Mesothelial cell of epicardium (in vitro differentiated cells): ENCODE data around the gene AFF3. TPM values are rescaled to one million over a fixed set of nuclear protein-coding genes. Genes with fewer than 3 reads are reported as not detected.
"Not testable (repeated sequence)": the region's sequence is repeated elsewhere in the genome, so short reads cannot be mapped to it uniquely, and the experiment has no call there.

ENCODE experiments used
- DNase-seq, 2 experiments: peaks; one replicate each; pipeline ENCODE4 v3.0.0; 2021; ENCODE audit warnings: low spot score in 2 of 2; ENCODE audit not compliant: unreplicated experiment in 2 of 2
- H3K27ac Mint-ChIP-seq: 2 replicates; pipeline ENCODE4 v1.8.0; 2021; ENCODE audit warnings: mixed read lengths
- H3K27me3 Mint-ChIP-seq: 2 replicates; pipeline ENCODE4 v1.8.0; 2021; ENCODE audit warnings: low read depth, mixed read lengths
- H3K36me3 Mint-ChIP-seq: 2 replicates; pipeline ENCODE4 v1.8.0; 2021; ENCODE audit warnings: mixed read lengths
- H3K4me1 Mint-ChIP-seq: 2 replicates; pipeline ENCODE4 v1.8.0; 2021; ENCODE audit warnings: mixed read lengths
- H3K4me3 Mint-ChIP-seq: 2 replicates; pipeline ENCODE4 v1.8.0; 2021; ENCODE audit warnings: mild to moderate bottlenecking, moderate library complexity, mixed read lengths
- H3K9me3 Mint-ChIP-seq: 2 replicates; pipeline ENCODE4 v1.8.0; 2021; ENCODE audit warnings: mixed read lengths
- total RNA-seq: library from RNA; stranded (reverse); gene quantifications from 3 replicates; pipeline ENCODE4 v1.2.1, GENCODE V29; 2021
- TF ChIP-seq, protein P1 (sequence below): fragments of 200-600 bp; sonication (generic); IDR thresholded peaks from one replicate; pipeline ENCODE4 v1.5.0; 2021; ENCODE audit warnings: antibody characterized with exemption; ENCODE audit not compliant: unreplicated experiment

The AFF3 gene
- total RNA-seq, 1 donor from 2014 or later = 14.4 TPM

DNA sequence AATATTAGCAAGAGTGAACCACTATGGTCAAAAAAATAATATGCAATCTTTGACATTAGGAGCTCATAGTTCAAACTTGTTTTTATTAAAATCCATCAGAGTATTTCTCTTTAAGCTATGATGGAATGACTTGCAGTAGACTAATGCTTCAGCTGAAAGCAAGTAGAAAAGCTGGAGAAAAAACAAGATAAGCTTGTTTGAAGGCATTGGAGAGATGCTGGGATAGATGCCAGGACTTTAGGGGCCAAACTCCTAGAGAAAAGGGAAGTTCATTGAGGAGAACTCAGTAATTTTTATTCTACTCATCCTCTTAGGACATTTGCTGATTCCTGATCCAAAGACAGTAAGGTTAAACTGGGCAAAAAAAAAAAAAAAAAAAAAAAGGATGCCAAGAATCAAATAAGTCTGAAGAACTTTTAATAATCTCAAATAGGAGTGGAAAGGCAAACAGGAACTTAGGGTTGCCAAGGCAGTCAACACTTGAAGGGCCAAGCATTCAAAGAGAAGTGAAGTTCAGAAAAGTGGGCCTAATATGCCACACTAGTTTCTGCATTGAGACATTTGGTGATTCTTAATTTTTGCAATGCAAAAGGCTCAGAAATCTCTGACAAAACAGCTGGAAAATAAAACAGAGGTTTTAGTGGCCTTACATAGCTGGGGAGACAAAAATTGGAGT is 19.7 kb upstream of the AFF3 start:
- H3K27ac Mint-ChIP-seq = no peak overlapping the region
- TF ChIP-seq, protein P1, sequence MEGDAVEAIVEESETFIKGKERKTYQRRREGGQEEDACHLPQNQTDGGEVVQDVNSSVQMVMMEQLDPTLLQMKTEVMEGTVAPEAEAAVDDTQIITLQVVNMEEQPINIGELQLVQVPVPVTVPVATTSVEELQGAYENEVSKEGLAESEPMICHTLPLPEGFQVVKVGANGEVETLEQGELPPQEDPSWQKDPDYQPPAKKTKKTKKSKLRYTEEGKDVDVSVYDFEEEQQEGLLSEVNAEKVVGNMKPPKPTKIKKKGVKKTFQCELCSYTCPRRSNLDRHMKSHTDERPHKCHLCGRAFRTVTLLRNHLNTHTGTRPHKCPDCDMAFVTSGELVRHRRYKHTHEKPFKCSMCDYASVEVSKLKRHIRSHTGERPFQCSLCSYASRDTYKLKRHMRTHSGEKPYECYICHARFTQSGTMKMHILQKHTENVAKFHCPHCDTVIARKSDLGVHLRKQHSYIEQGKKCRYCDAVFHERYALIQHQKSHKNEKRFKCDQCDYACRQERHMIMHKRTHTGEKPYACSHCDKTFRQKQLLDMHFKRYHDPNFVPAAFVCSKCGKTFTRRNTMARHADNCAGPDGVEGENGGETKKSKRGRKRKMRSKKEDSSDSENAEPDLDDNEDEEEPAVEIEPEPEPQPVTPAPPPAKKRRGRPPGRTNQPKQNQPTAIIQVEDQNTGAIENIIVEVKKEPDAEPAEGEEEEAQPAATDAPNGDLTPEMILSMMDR = no peak
- H3K4me1 Mint-ChIP-seq = no peaks in the 10 kb centered on the region

DNA sequence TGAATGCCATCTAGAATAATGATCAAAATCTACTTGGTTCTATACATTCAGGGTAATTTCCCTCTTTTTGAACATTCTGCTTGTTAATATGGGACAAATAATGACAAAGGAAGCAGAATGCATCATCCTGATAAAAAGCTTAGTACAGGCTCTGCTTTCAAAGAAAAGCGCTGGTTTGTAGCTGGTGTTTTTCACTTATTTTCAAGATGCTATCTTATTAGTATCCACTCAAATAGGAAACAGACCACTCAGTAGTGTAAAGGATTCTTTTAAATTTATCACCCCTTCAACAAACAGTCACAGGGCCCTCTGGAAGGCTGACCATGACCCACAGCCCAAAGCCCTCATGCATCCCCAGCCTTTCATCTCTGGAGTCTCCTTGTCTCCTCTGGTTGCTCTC is 18.0 kb upstream of the AFF3 start:
- TF ChIP-seq, protein P1 = no peak
- peaks cover 2% of the 10 kb centered on the region for H3K27me3 Mint-ChIP-seq
- no peak overlapping the region for H3K27ac Mint-ChIP-seq
- peaks cover 39% of the 10 kb centered on the region for H3K9me3 Mint-ChIP-seq
- DNase-seq = no peak
- no peaks in the 10 kb centered on the region for H3K4me1 Mint-ChIP-seq
- H3K36me3 Mint-ChIP-seq = peaks cover 2% of the 10 kb centered on the region
- no peak overlapping the region for H3K4me3 Mint-ChIP-seq

More for the DNA sequence above, 19.7 kb upstream of the AFF3 start:
- peaks cover 40% of the 10 kb centered on the region for H3K9me3 Mint-ChIP-seq
- peaks cover 5% of the 10 kb centered on the region for H3K27me3 Mint-ChIP-seq
- no peak for DNase-seq
- peaks cover 2% of the 10 kb centered on the region for H3K36me3 Mint-ChIP-seq
- no peak overlapping the region for H3K4me3 Mint-ChIP-seq

DNA sequence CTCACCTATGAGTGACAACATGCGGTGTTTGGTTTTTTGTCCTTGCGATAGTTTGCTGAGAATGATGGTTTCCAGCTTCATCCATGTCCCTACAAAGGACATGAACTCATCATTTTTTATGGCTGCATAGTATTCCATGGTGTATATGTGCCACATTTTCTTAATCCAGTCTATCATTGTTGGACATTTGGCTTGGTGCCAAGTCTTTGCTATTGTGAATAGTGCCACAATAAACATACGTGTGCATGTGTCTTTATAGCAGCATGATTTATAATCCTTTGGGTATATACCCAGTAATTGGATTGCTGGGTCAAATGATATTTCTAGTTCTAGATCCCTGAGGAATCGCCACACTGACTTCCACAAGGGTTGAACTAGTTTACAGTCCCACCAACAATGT is 9.4 kb upstream of the AFF3 start:
- not testable (repeated sequence) for H3K4me1 Mint-ChIP-seq, H3K27ac Mint-ChIP-seq, H3K36me3 Mint-ChIP-seq, DNase-seq, H3K4me3 Mint-ChIP-seq
- H3K9me3 Mint-ChIP-seq = peaks cover 19% of the 10 kb centered on the region
- H3K27me3 Mint-ChIP-seq = peaks cover 15% of the 10 kb centered on the region

- no peaks in the 10 kb centered on the region for H3K4me1 Mint-ChIP-seq
- no peaks in the 10 kb centered on the region for H3K36me3 Mint-ChIP-seq
- no peak overlapping the region for H3K4me3 Mint-ChIP-seq
- no peak for DNase-seq
- TF ChIP-seq, protein P1 = no peak
- H3K27ac Mint-ChIP-seq = no peak overlapping the region
- H3K27me3 Mint-ChIP-seq = peaks cover 20% of the 10 kb centered on the region
- H3K9me3 Mint-ChIP-seq = peaks cover 18% of the 10 kb centered on the region
Measured at GRCh38 chr2:100151310-100151709, 8.9 kb upstream of the AFF3 start.

DNA sequence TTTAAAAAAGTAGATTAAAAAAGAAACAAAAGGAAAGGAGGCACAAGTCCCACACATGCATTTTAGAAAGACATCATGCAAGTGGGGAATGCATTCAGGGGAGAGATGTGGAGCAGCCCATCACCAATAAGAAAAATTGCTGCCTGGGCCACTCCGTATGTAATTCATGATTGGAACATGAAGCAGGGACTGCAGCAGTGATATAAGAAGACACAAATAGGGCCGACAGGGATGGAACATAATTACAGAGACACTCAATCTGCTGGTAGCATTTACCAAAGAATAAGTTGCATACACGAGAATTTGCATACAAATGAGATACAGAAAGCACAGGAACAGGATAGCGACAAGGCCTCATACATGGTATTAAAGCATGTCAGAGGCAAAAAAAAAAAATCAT is 6.5 kb upstream of the AFF3 start:
- Mint-ChIP-seq H3K4me3 (no peak overlapping the region), H3K9me3 (peaks cover 12% of the 10 kb centered on the region), H3K27me3 (peaks cover 25% of the 10 kb centered on the region), H3K36me3 (no peaks in the 10 kb centered on the region), H3K27ac (no peak overlapping the region), H3K4me1 (no peaks in the 10 kb centered on the region)
- TF ChIP-seq, protein P1 = no peak
- DNase-seq = no peak

DNA sequence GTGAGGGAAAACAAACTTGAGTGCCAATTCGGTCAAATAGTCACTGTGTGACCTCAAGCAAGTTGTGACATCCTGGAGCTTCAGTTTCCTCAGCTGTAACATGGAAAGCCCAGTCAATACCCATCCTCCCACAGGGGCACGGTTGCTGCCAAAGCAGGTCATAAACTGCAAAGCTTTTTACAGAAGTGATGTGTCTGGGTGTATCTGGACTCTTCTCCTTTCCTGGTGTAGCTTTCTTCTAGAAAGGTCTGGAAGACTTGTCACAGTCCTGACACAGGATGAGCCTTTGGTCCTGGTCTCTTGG is 4.2 kb upstream of the AFF3 start:
- no peaks in the 10 kb centered on the region for H3K4me1 Mint-ChIP-seq
- TF ChIP-seq, protein P1 = no peak
- peaks cover 7% of the 10 kb centered on the region for H3K9me3 Mint-ChIP-seq
- H3K36me3 Mint-ChIP-seq = no peaks in the 10 kb centered on the region
- peaks cover 43% of the 10 kb centered on the region for H3K27me3 Mint-ChIP-seq
- no peak for DNase-seq
- no peak overlapping the region for H3K4me3 Mint-ChIP-seq
- H3K27ac Mint-ChIP-seq = no peak overlapping the region
